K562 (cell line): ENCODE measurements around the gene ABCF2. TPM values are rescaled to one million over a fixed set of nuclear protein-coding genes. Genes with fewer than 3 reads are reported as not detected.

Experiments used
- CHD4 ChIP-seq: fragments of 200-600 bp; sonication (generic); IDR thresholded peaks from 3 replicates; pipeline ENCODE4 v1.6.1; 2012; ENCODE audit warnings: low read depth, mild to moderate bottlenecking, mixed read lengths, low read length, inconsistent platforms; ENCODE audit not compliant: insufficient read depth, insufficient replicate concordance, poor library complexity, severe bottlenecking
- ELK1 ChIP-seq: sonication (generic); formaldehyde crosslinking; IDR thresholded peaks from 2 replicates; pipeline ENCODE4 v1.8.1; 2022; ENCODE audit warnings: missing genetic modification reagents
- PKNOX1 ChIP-seq: fragments of 450-650 bp; IDR thresholded peaks from 2 replicates; pipeline ENCODE4 v1.6.1; 2016
- TRIM25 ChIP-seq: fragments of 450-650 bp; IDR thresholded peaks from 2 replicates; pipeline ENCODE4 v1.7.0; 2016; ENCODE audit warnings: borderline replicate concordance
- TSHZ1 ChIP-seq: fragments of 250-450 bp; sonication (Bioruptor Pico); IDR thresholded peaks from 2 replicates; pipeline ENCODE4 v1.4.0; 2020; ENCODE audit warnings: mild to moderate bottlenecking, moderate library complexity
- ZBTB7A ChIP-seq: IDR thresholded peaks from 2 replicates; pipeline ENCODE4 v1.6.1; 2011; ENCODE audit warnings: low read depth, mild to moderate bottlenecking, low read length, moderate library complexity, borderline replicate concordance; ENCODE audit not compliant: control insufficient read depth
- polyA plus RNA-seq, 8 experiments: library from polyadenylated mRNA; depleted of rRNA in 4 of 8; stranded (reverse) in 5 of 8; unstranded in 3 of 8; fragments of >200 nt; fragmentation: Nextera tagmentation in 2 of 8; fragmentation: Illumina TruSeq in 1 of 8; extraction: Ambion mirVana in 2 of 8; extraction: Trizol in 1 of 8; gene quantifications; 2 replicates each; pipeline versions ENCODE4 v1.2.1 to v1.2.3, GENCODE V29; 2011 to 2014; ENCODE audit warnings: inconsistent platforms in 1 of 8, missing spikeins in 1 of 8
- total RNA-seq, 7 experiments: library from RNA; depleted of rRNA in 6 of 7; stranded (reverse); fragments of >200 nt in 6 of 7; fragmentation: Illumina TruSeq in 2 of 7; extraction: Trizol in 2 of 7; gene quantifications; 2 replicates each; pipeline versions ENCODE4 v1.2.1 to v1.2.3, GENCODE V29; 2011 to 2021; ENCODE audit warnings: low replicate concordance in 1 of 7

Gene ABCF2
- total and polyA plus RNA-seq, 9 of the 15 experiments (the other 6 are each of a cell fraction or from before 2014, with no cell fraction given) = 62.1 to 224 (median 113) TPM

- no peak for TF ChIP-seq TSHZ1 (CRISPR knock-in tag)
- peak; percentile 16; the same call in 1 of the 2 replicates for TF ChIP-seq ZBTB7A
- TF ChIP-seq TRIM25 = no peak
- no peak for TF ChIP-seq PKNOX1
- TF ChIP-seq ELK1 (CRISPR knock-in tag) = no peak
- TF ChIP-seq CHD4 = no peak
- TF ChIP-seq, all 486 proteins: peak for 14
These were observed 22.2 kb upstream of the ABCF2 start (continued) for GRCh38 chr7:151249034-151249731.
